ENCODE measurements around the gene UFD1. TPM values are rescaled to one million over a fixed set of nuclear protein-coding genes. Genes with fewer than 3 reads are reported as not detected.
"Not testable (repeated sequence)": the region's sequence is repeated elsewhere in the genome, so short reads cannot be mapped to it uniquely, and the experiment has no call there.

Gene UFD1
- total RNA-seq, 6 donors from 2014 or later: 21.0 to 52.1 (median 29.1) TPM

GRCh38 chr22:19447330-19448075 lies 31.5 kb downstream of the UFD1 start, which contains the start of gene C22orf39:
Gene C22orf39 (minus strand): TSS chr22:19447711. CDS start chr22:19447688, 23 bp downstream.
- Histone ChIP-seq H3K9me3 (no peaks in the 10 kb centered on the region), H3K36me3 (peaks cover 4 to 38% (median 21%) of the 10 kb centered on the region in 4 donors), H3K27ac (peak within 1 kb of the TSS; percentile 90 to 96 (median 91)), H3K4me1 (peaks cover 20 to 40% (median 25%) of the 10 kb centered on the region in 4 donors), H3K27me3 (no peaks in the 10 kb centered on the region), H3K4me3 (peak within 1 kb of the TSS; percentile 74 to 92 (median 82))
- DNase-seq (peak; percentile 94 to 96), ATAC-seq (ENCODE audit: low FRiP score in 2 of 2) (peak; percentile 94 to 97)
- TF ChIP-seq POLR2AphosphoS5 (IDR thresholded peaks at IDR 0.05): peak; percentile 77 to 87
- peak in 1 of 6 experiments; percentile 21 for TF ChIP-seq CTCF (IDR thresholded peaks at IDR 0.05)
- TF ChIP-seq EP300 (IDR thresholded peaks at IDR 0.05): no peak
- peak; percentile 15 to 96 (median 84) for TF ChIP-seq POLR2A (IDR thresholded peaks at IDR 0.05)
- WGBS, 2 donors: 0 to 1% methylated on average over 8 to 61 of the region's 92 CpGs

GRCh38 chr22:19446603-19447329 lies 32.2 kb downstream of the UFD1 start:
- ATAC-seq (ENCODE audit: low FRiP score in 2 of 2) (peak; percentile 12 to 24), DNase-seq (peak in 1 of 2 donors; percentile 28)
- Histone ChIP-seq H3K27ac (peak overlapping the region; percentile 90 to 96 (median 91)), H3K9me3 (no peaks in the 10 kb centered on the region), H3K4me3 (peak overlapping the region; percentile 74 to 92 (median 82)), H3K36me3 (peaks cover 0 to 32% (median 16%) of the 10 kb centered on the region in 4 donors), H3K4me1 (peaks cover 20 to 40% (median 25%) of the 10 kb centered on the region in 4 donors), H3K27me3 (no peaks in the 10 kb centered on the region)
- 22 to 27% methylated on average over 18 to 22 of the region's 22 CpGs for WGBS, 2 donors
- TF ChIP-seq POLR2AphosphoS5 (IDR thresholded peaks at IDR 0.05): no peak
- no peak for TF ChIP-seq POLR2A (IDR thresholded peaks at IDR 0.05)
- TF ChIP-seq CTCF (IDR thresholded peaks at IDR 0.05): no peak
- TF ChIP-seq EP300 (IDR thresholded peaks at IDR 0.05): no peak

- WGBS, 2 donors: 90 to 91% methylated on average over 9 of the region's 9 CpGs
- H3K4me3 ChIP-seq; H3K27ac ChIP-seq; DNase-seq; ATAC-seq (ENCODE audit: low FRiP score in 2 of 2); H3K9me3 ChIP-seq; H3K27me3 ChIP-seq: not testable (repeated sequence)
- Histone ChIP-seq H3K4me1 (peaks cover 20 to 44% (median 25%) of the 10 kb centered on the region in 4 donors), H3K36me3 (peaks cover 0 to 29% (median 10%) of the 10 kb centered on the region in 4 donors)
Observed at GRCh38 chr22:19445279-19445982, 33.6 kb downstream of the UFD1 start.

- DNase-seq (peak in 1 of 2 donors; percentile 1), ATAC-seq (ENCODE audit: low FRiP score in 2 of 2) (no peak)
- H3K36me3 ChIP-seq: peaks cover 0 to 34% (median 10%) of the 10 kb centered on the region in 4 donors
- H3K4me3 ChIP-seq: no peak overlapping the region
- 76 to 85% methylated on average over 3 to 7 of the region's 7 CpGs for WGBS, 2 donors
- peaks cover 19 to 40% (median 24%) of the 10 kb centered on the region in 4 donors for H3K4me1 ChIP-seq
- no peaks in the 10 kb centered on the region for H3K9me3 ChIP-seq
- no peaks in the 10 kb centered on the region for H3K27me3 ChIP-seq
- H3K27ac ChIP-seq: no peak overlapping the region
- TF ChIP-seq POLR2AphosphoS5 (IDR thresholded peaks at IDR 0.05): no peak
- TF ChIP-seq CTCF (IDR thresholded peaks at IDR 0.05): no peak
- no peak for TF ChIP-seq POLR2A (IDR thresholded peaks at IDR 0.05)
- TF ChIP-seq EP300 (IDR thresholded peaks at IDR 0.05): no peak
Observed at GRCh38 chr22:19443544-19444211, 35.3 kb downstream of the UFD1 start.
